ENCODE measurements around the gene MRGPRX1. TPM values are rescaled to one million over a fixed set of nuclear protein-coding genes. Genes with fewer than 3 reads are reported as not detected.

Gene MRGPRX1
- polyA plus RNA-seq (2013) = 384 and 432 TPM in 2 replicates

DNA sequence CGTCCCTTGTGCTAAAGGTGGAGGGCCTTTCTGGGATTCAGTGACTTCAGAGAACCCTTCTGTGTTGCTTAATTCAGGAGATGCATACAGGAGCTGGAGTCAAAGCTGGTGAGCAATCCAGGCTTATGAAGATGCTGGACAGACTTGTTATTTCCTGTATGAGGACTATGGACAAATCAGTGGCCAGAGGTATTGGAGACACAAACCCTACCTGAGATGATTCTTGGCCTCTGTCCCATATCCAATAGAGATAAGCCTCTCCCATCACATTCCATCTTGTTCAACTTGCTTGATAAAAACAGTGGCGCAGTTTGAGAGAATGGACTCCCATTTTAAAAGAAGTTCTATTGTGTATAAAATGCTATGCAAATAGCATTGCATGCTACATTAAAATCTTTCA lies at the start of gene MRGPRX1:
Gene MRGPRX1 (minus strand): TSS at position 101 of the 400 bp plus-strand sequence. CDS start 4,630 bp downstream, outside the sequence.
- no peaks in the 10 kb centered on the region for H3K27me3 ChIP-seq (ENCODE audit: insufficient read depth, low read length)
- peak within 1 kb of the TSS; percentile 34 for H3K14ac ChIP-seq (ENCODE audit: low read length)
- no peak within 1 kb of the TSS for H2BK12ac ChIP-seq (ENCODE audit: low read length)
- no peak within 1 kb of the TSS for H3K4me2 ChIP-seq (ENCODE audit: low read length)
- H4K12ac ChIP-seq (ENCODE audit: low read depth, low read length) = no peak within 1 kb of the TSS
- no peak within 1 kb of the TSS for H2BK5ac ChIP-seq (ENCODE audit: low read depth, low read length, poor library complexity)
- no peaks in the 10 kb centered on the region for H3K79me1 ChIP-seq (ENCODE audit: low read length)
- no peaks in the 10 kb centered on the region for H3K79me2 ChIP-seq (ENCODE audit: control insufficient read depth, insufficient read depth, low read length, poor library complexity)
- no peak within 1 kb of the TSS for H3K9ac ChIP-seq (ENCODE audit: low read length)
- H3K4me1 ChIP-seq (ENCODE audit: control insufficient read depth in 1 of 2, insufficient read depth in 2 of 2, low read length in 2 of 2) = peaks cover 4 to 5% of the 10 kb centered on the region in 2 experiments
- no peak within 1 kb of the TSS for H2AK5ac ChIP-seq (ENCODE audit: low read length)
- no peak within 1 kb of the TSS for H4K8ac ChIP-seq (ENCODE audit: low read depth, low read length)
- no peak within 1 kb of the TSS for H3K23ac ChIP-seq (ENCODE audit: low read length)
- no peak within 1 kb of the TSS for H3K4ac ChIP-seq (ENCODE audit: low read depth, low read length)
- WGBS (ENCODE audit: extremely low coverage, insufficient coverage, insufficient read length) = no CpG with 5 or more reads among the region's 2 CpGs
- no peak within 1 kb of the TSS for H3K27ac ChIP-seq (ENCODE audit: low read depth, low read length)
- H4K91ac ChIP-seq (ENCODE audit: low read depth, low read length) = no peak within 1 kb of the TSS
- H3K36me3 ChIP-seq (ENCODE audit: control insufficient read depth in 1 of 2, insufficient read depth in 2 of 2, low read length in 2 of 2) = no peaks in the 10 kb centered on the region
- no peak within 1 kb of the TSS for H3K4me3 ChIP-seq (ENCODE audit: low read depth, low read length)
- no peak within 1 kb of the TSS for H3K18ac ChIP-seq (ENCODE audit: low read length)
- no peaks in the 10 kb centered on the region for H3K9me3 ChIP-seq (ENCODE audit: insufficient read depth, low read depth, low read length)
- H2BK120ac ChIP-seq (ENCODE audit: insufficient read depth, low read length, poor library complexity) = no peak within 1 kb of the TSS
- no peak within 1 kb of the TSS for H2AFZ ChIP-seq (ENCODE audit: insufficient read depth, low read length, poor library complexity)
- peak in 1 of 2 donors; percentile 8 for DNase-seq

- H3K4ac ChIP-seq (ENCODE audit: low read depth, low read length) = no peak overlapping the region
- no CpG with 5 or more reads among the region's 9 CpGs for WGBS (ENCODE audit: extremely low coverage, insufficient coverage, insufficient read length)
- no peak overlapping the region for H2AK5ac ChIP-seq (ENCODE audit: low read length)
- DNase-seq = peak; percentile 24 to 47
- no peaks in the 10 kb centered on the region for H3K36me3 ChIP-seq (ENCODE audit: control insufficient read depth in 1 of 2, insufficient read depth in 2 of 2, low read length in 2 of 2)
- H4K12ac ChIP-seq (ENCODE audit: low read depth, low read length) = no peak overlapping the region
- H2BK5ac ChIP-seq (ENCODE audit: low read depth, low read length, poor library complexity) = no peak overlapping the region
- H3K23ac ChIP-seq (ENCODE audit: low read length) = no peak overlapping the region
- H3K27me3 ChIP-seq (ENCODE audit: insufficient read depth, low read length) = no peaks in the 10 kb centered on the region
- H3K79me2 ChIP-seq (ENCODE audit: control insufficient read depth, insufficient read depth, low read length, poor library complexity) = no peaks in the 10 kb centered on the region
- H3K14ac ChIP-seq (ENCODE audit: low read length) = no peak overlapping the region
- no peak overlapping the region for H2BK12ac ChIP-seq (ENCODE audit: low read length)
- H2AFZ ChIP-seq (ENCODE audit: insufficient read depth, low read length, poor library complexity) = no peak overlapping the region
- no peak overlapping the region for H2BK120ac ChIP-seq (ENCODE audit: insufficient read depth, low read length, poor library complexity)
- no peak overlapping the region for H3K18ac ChIP-seq (ENCODE audit: low read length)
- no peak overlapping the region for H4K8ac ChIP-seq (ENCODE audit: low read depth, low read length)
- H3K9me3 ChIP-seq (ENCODE audit: insufficient read depth, low read depth, low read length) = no peaks in the 10 kb centered on the region
- peaks cover 2% of the 10 kb centered on the region for H3K79me1 ChIP-seq (ENCODE audit: low read length)
- no peak overlapping the region for H3K4me3 ChIP-seq (ENCODE audit: low read depth, low read length)
- H3K4me2 ChIP-seq (ENCODE audit: low read length) = no peak overlapping the region
- no peak overlapping the region for H3K9ac ChIP-seq (ENCODE audit: low read length)
- no peak overlapping the region for H4K91ac ChIP-seq (ENCODE audit: low read depth, low read length)
- H3K4me1 ChIP-seq (ENCODE audit: control insufficient read depth in 1 of 2, insufficient read depth in 2 of 2, low read length in 2 of 2) = peaks cover 0 to 5% of the 10 kb centered on the region in 2 experiments
- H3K27ac ChIP-seq (ENCODE audit: low read depth, low read length) = no peak overlapping the region
Observed at GRCh38 chr11:18987454-18988231, 48.4 kb upstream of the MRGPRX1 start.

DNA sequence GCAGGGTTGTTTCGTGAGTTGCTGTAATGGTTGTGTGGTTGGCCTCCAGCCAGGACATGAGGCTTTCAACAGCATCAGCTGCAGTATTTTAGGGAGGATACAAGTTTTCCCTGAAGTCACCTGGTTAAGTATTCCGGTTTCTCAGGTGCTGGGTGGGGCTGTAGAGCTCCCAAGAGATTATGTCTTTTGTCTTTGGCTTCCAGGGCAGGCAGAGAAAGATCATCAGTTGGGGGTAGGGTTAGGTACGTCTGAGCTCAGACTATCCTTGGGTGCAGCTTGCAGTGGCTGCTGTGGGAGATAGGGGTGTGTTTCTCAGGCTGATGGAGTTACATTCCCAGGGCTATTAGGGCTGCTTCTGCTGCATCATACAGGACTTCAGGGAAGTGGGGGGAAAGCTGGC lies 47.5 kb upstream of the MRGPRX1 start:
- peaks cover 0 to 5% of the 10 kb centered on the region in 2 experiments for H3K4me1 ChIP-seq (ENCODE audit: control insufficient read depth in 1 of 2, insufficient read depth in 2 of 2, low read length in 2 of 2)
- H3K36me3 ChIP-seq (ENCODE audit: control insufficient read depth in 1 of 2, insufficient read depth in 2 of 2, low read length in 2 of 2) = no peaks in the 10 kb centered on the region
- H3K4me3 ChIP-seq (ENCODE audit: low read depth, low read length) = peak overlapping the region; percentile 6
- H4K8ac ChIP-seq (ENCODE audit: low read depth, low read length) = no peak overlapping the region
- H4K12ac ChIP-seq (ENCODE audit: low read depth, low read length) = no peak overlapping the region
- H2BK5ac ChIP-seq (ENCODE audit: low read depth, low read length, poor library complexity) = peak overlapping the region; percentile 27
- no peak overlapping the region for H2BK12ac ChIP-seq (ENCODE audit: low read length)
- no peaks in the 10 kb centered on the region for H3K9me3 ChIP-seq (ENCODE audit: insufficient read depth, low read depth, low read length)
- no peaks in the 10 kb centered on the region for H3K79me2 ChIP-seq (ENCODE audit: control insufficient read depth, insufficient read depth, low read length, poor library complexity)
- H3K18ac ChIP-seq (ENCODE audit: low read length) = no peak overlapping the region
- no peak overlapping the region for H3K14ac ChIP-seq (ENCODE audit: low read length)
- peaks cover 2% of the 10 kb centered on the region for H3K79me1 ChIP-seq (ENCODE audit: low read length)
- no peak overlapping the region for H2AK5ac ChIP-seq (ENCODE audit: low read length)
- peak overlapping the region; percentile 81 for H2AFZ ChIP-seq (ENCODE audit: insufficient read depth, low read length, poor library complexity)
- H3K27me3 ChIP-seq (ENCODE audit: insufficient read depth, low read length) = no peaks in the 10 kb centered on the region
- no peak overlapping the region for H3K9ac ChIP-seq (ENCODE audit: low read length)
- H3K4ac ChIP-seq (ENCODE audit: low read depth, low read length) = no peak overlapping the region
- peak overlapping the region; percentile 57 for H4K91ac ChIP-seq (ENCODE audit: low read depth, low read length)
- no peak overlapping the region for H3K23ac ChIP-seq (ENCODE audit: low read length)
- no CpG with 5 or more reads among the region's 3 CpGs for WGBS (ENCODE audit: extremely low coverage, insufficient coverage, insufficient read length)
- no peak overlapping the region for H3K4me2 ChIP-seq (ENCODE audit: low read length)
- H2BK120ac ChIP-seq (ENCODE audit: insufficient read depth, low read length, poor library complexity) = no peak overlapping the region
- no peak overlapping the region for H3K27ac ChIP-seq (ENCODE audit: low read depth, low read length)
- peak in 1 of 2 donors; percentile 2 for DNase-seq

DNA sequence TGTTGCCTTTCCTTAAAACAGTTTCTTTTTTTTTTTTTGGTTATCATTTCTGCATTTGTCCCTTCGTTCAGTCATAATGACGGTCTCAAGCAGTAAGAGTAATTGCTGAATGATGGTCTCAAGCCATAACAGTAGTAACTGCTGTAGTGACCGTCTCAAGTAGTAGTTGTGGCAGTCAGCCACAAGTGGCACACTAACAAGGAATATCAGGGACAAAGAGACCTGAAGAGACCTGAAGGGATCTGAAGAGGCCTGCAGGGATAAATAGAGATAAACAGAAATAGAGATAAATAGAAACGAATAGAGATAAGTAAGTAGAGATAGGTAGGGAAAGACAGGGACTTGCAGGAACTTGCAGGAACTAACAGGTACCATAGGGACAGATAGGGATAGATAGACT lies 42.7 kb upstream of the MRGPRX1 start:
- Histone ChIP-seq H3K4ac (ENCODE audit: low read depth, low read length) (no peak overlapping the region), H3K27me3 (ENCODE audit: insufficient read depth, low read length) (no peaks in the 10 kb centered on the region), H3K79me2 (ENCODE audit: control insufficient read depth, insufficient read depth, low read length, poor library complexity) (no peaks in the 10 kb centered on the region), H2AFZ (ENCODE audit: insufficient read depth, low read length, poor library complexity) (no peak overlapping the region), H2BK5ac (ENCODE audit: low read depth, low read length, poor library complexity) (no peak overlapping the region), H4K91ac (ENCODE audit: low read depth, low read length) (no peak overlapping the region), H2AK5ac (ENCODE audit: low read length) (no peak overlapping the region), H4K12ac (ENCODE audit: low read depth, low read length) (no peak overlapping the region), H3K4me1 (ENCODE audit: control insufficient read depth in 1 of 2, insufficient read depth in 2 of 2, low read length in 2 of 2) (peaks cover 0 to 4% of the 10 kb centered on the region in 2 experiments), H3K79me1 (ENCODE audit: low read length) (no peaks in the 10 kb centered on the region), H2BK120ac (ENCODE audit: insufficient read depth, low read length, poor library complexity) (no peak overlapping the region), H3K9ac (ENCODE audit: low read length) (no peak overlapping the region), H4K8ac (ENCODE audit: low read depth, low read length) (no peak overlapping the region), H3K4me3 (ENCODE audit: low read depth, low read length) (no peak overlapping the region), H3K18ac (ENCODE audit: low read length) (no peak overlapping the region), H3K23ac (ENCODE audit: low read length) (no peak overlapping the region), H3K4me2 (ENCODE audit: low read length) (no peak overlapping the region), H3K9me3 (ENCODE audit: insufficient read depth, low read depth, low read length) (no peaks in the 10 kb centered on the region), H3K27ac (ENCODE audit: low read depth, low read length) (no peak overlapping the region), H2BK12ac (ENCODE audit: low read length) (no peak overlapping the region), H3K36me3 (ENCODE audit: control insufficient read depth in 1 of 2, insufficient read depth in 2 of 2, low read length in 2 of 2) (no peaks in the 10 kb centered on the region), H3K14ac (ENCODE audit: low read length) (no peak overlapping the region)
- WGBS (ENCODE audit: extremely low coverage, insufficient coverage, insufficient read length) = no CpG with 5 or more reads among the region's 4 CpGs
- no peak for DNase-seq
